ENCODE measurements around the gene ARL5B.

Gene ARL5B

DNA sequence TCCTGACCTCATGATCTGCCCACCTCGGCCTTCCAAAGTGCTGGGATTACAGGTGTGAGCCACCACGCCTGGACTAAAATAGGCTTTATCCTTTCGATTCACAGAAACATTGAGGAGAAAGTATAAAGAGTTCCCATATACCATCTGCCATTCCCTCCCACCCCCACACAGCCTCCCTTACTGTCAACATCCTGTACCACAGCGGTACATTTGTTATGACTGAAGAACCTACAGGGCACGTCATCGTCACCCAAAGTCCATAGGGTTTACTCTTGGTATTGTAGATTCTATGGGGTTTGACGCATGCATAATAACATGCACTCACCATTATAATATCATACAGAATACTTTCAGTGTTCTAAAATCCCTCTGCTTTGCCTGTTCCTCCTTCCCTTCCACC is 28.0 kb downstream of the ARL5B start:
- no peak for DNase-seq (ENCODE audit: insufficient read length, low spot score)
- TF ChIP-seq, protein P1, sequence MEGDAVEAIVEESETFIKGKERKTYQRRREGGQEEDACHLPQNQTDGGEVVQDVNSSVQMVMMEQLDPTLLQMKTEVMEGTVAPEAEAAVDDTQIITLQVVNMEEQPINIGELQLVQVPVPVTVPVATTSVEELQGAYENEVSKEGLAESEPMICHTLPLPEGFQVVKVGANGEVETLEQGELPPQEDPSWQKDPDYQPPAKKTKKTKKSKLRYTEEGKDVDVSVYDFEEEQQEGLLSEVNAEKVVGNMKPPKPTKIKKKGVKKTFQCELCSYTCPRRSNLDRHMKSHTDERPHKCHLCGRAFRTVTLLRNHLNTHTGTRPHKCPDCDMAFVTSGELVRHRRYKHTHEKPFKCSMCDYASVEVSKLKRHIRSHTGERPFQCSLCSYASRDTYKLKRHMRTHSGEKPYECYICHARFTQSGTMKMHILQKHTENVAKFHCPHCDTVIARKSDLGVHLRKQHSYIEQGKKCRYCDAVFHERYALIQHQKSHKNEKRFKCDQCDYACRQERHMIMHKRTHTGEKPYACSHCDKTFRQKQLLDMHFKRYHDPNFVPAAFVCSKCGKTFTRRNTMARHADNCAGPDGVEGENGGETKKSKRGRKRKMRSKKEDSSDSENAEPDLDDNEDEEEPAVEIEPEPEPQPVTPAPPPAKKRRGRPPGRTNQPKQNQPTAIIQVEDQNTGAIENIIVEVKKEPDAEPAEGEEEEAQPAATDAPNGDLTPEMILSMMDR (IDR thresholded peaks at IDR 0.05; ENCODE audit: insufficient read depth, missing control alignments) = no peak
- no peak for FAIRE-seq

DNA sequence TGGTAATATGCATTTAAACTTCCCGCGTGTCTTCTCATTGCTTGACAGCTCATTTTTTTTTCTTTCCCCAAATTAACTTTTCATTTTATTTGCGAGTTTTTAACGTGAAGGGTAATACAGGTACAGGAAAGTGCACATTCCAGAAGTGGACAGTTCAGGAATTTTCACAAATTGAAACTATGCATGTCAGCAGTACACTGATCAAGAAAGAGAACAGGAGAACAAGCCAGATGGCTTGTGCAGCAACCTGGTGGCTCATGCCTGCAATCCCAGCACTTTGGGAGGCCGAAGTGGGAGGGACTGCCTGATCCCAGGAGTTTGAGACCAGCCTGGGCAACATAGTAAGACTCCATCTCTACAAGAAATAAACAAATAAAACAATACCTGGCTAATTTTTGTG is 28.5 kb downstream of the ARL5B start:
- TF ChIP-seq, protein P1 (IDR thresholded peaks at IDR 0.05; ENCODE audit: insufficient read depth, missing control alignments) = no peak
- no peak for FAIRE-seq
- DNase-seq (ENCODE audit: insufficient read length, low spot score) = no peak

DNA sequence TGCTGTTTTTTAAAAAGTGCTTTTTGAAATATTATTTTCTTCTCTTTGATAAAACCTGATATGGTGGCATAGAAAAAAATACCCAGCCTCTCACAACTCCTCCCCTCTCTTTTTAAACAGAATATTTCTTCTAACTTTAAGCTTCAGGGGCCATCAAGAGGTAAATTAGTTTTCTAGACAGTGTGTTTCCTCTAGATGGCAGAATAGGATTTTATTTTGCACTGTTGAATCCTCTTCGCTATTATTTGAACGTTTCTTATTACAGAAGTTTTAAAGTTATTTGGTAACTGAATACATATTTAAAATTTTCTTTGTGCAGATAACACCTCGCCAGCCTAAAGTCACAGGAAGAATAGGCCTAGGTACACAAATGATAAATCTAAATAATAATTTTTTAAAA is 30.3 kb downstream of the ARL5B start:
- TF ChIP-seq, protein P1 (IDR thresholded peaks at IDR 0.05; ENCODE audit: insufficient read depth, missing control alignments) = peak; percentile 56
- DNase-seq (ENCODE audit: insufficient read length, low spot score) (no peak), FAIRE-seq (no peak)

DNA sequence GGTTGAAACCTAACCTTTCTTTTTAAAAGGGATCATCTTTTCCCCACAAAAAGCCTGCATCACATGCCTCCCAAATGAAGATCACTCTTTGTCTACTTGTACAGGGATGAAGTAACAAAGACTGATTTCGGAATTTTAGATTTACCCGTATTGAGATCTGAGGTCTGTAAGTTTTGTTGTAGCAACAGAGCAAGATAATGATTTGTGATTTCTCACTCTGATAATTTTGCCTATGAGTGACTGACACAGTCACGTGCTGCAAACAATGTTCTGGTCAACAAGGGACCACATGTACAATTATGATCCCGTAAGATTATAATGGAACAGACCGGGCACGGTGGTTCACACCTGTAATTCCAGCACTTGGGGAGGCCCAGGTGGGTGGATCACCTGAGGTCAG is 31.3 kb downstream of the ARL5B start:
- no peak for FAIRE-seq

GRCh38 chr10:18699849-18700840 is 40.9 kb downstream of the ARL5B start:
- DNase-seq (ENCODE audit: insufficient read length, low spot score) (no peak), FAIRE-seq (no peak)
- TF ChIP-seq, protein P1 (IDR thresholded peaks at IDR 0.05; ENCODE audit: insufficient read depth, missing control alignments) = no peak

More for the DNA sequence above, 31.3 kb downstream of the ARL5B start:
- TF ChIP-seq, protein P1 (IDR thresholded peaks at IDR 0.05; ENCODE audit: insufficient read depth, missing control alignments) = no peak
- no peak for DNase-seq (ENCODE audit: insufficient read length, low spot score)

DNA sequence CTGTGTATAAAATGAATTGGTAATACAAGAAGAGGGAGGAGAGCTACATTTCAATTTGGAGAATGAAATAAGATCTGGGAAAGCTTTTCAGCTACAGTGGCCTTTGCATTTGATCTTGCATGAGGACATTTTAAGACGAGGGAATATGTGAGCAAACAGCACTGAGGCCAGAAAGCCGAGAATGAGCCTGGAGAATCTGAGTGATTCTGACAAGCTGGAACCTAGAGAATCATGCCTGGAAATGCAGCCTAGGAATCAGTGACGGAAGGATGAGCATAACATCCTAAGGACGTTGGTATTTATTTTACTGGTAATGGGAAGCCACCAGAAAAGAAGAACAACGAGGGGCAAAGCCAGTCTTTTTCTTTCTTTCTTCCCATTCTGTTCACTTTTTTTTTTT is 44.3 kb downstream of the ARL5B start:
- FAIRE-seq (no peak), DNase-seq (ENCODE audit: insufficient read length, low spot score) (no peak)
- TF ChIP-seq, protein P1 (IDR thresholded peaks at IDR 0.05; ENCODE audit: insufficient read depth, missing control alignments) = no peak

GRCh38 chr10:18710201-18710653 is 51.0 kb downstream of the ARL5B start:
- DNase-seq (ENCODE audit: insufficient read length, low spot score) (no peak), FAIRE-seq (no peak)
- TF ChIP-seq, protein P1 (IDR thresholded peaks at IDR 0.05; ENCODE audit: insufficient read depth, missing control alignments) = no peak

Measured in D721Med (cell line).